Fibroblast of the aortic adventitia (primary cell): ENCODE data around the gene STARD10. TPM values are rescaled to one million over a fixed set of nuclear protein-coding genes. Genes with fewer than 3 reads are reported as not detected.

Experiments used
- DNase-seq: peaks from one replicate; pipeline ENCODE4 v3.0.0-alpha.2; 2010; ENCODE audit warnings: low read depth
- H3K4me3 ChIP-seq: 2 replicates; pipeline ENCODE4 v1.5.1; 2011; ENCODE audit warnings: low read depth, mild to moderate bottlenecking, control low read depth, low read length, moderate library complexity
- CTCF ChIP-seq: IDR thresholded peaks from 2 replicates; pipeline ENCODE4 v1.5.1; 2011; ENCODE audit warnings: mild to moderate bottlenecking, low read length, control low read depth, inconsistent platforms; ENCODE audit not compliant: insufficient read depth
- total RNA-seq: library from RNA; depleted of rRNA; stranded (reverse); fragments of >200 nt; gene quantifications from 2 replicates; pipeline ENCODE4 v1.2.3, GENCODE V29; 2012; ENCODE audit warnings: low replicate concordance

STARD10 gene
- total RNA-seq, 1 donor = 21.4 TPM

DNA sequence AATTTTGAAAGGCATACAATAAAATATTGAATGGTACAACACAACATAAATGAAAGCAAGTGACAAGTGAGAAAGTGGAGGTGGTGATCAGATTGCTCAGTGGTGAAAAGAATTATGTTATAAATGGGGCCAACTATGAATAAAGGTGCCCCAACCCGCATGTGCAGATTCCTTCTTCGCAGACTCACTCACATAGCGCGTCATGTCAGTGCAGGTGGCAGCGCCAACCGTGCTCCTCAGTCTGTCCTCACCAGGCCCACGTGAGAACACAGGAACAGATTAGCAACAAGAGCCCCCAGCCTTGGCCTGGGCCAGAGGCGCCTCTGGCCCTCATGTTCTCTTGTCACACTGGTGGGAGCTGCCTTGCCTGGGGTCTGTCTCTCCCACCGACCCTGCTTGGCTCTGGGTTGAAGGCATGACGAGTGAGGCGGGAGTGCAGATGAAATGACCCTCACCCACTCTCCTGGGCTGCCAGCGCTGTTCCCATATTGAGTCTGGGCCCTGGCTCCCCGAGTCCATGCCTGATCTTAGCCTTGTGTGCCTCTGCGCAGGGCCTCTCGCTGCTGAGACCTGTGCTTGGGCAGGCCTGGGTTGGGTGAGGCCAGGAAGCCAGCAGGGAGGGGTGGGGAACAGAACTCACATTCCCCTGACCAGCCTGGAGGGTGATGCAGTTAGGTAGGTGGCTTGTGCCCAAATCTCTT, 26.7 kb upstream of the STARD10 start:
- DNase-seq = no peak
- no peak for TF ChIP-seq CTCF
- H3K4me3 ChIP-seq = no peak overlapping the region

DNA sequence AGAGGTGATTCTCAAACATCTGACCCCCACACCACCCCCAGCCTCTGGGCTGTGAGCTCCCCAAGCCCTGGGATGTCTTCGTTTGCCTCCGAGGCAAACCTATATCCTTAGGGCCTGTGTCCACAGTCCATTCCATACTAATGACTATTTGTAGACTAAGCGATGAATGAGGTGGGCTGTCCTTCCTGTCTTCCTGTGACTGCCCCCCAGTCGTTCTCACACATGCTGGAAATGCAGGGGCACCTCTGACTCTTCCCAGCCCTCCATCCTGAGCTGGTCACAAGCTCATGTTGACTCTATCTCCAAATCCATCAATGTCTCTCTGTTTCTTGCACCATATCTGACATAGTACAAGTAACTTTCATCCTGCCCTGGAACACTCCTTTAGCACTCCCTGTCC, 25.1 kb upstream of the STARD10 start:
- no peak for TF ChIP-seq CTCF
- DNase-seq = no peak
- H3K4me3 ChIP-seq = no peak overlapping the region

DNA sequence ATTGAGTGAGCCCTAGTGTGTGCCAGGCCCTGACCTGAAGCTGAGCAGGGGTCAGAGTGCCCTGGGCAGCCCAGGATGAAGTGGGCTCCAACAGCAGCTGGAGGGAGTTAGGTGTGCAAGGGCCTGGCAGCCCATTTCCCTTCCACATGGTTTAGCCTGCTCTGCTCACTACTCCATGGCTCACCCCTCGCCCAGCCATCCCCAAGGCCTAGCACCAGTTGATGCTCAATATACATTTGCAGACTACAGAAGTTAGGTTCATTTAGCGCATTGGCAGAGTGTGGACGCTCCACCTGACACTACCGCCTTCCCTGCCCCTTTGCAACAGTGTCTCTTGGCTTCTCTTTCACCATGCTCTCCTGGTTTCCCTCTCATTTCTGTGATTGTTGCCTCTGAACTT, 24.1 kb upstream of the STARD10 start:
- H3K4me3 ChIP-seq = no peak overlapping the region
- no peak for DNase-seq
- TF ChIP-seq CTCF = no peak

GRCh38 chr11:72816404-72816990, 22.6 kb upstream of the STARD10 start:
- TF ChIP-seq CTCF = no peak
- DNase-seq = no peak

DNA sequence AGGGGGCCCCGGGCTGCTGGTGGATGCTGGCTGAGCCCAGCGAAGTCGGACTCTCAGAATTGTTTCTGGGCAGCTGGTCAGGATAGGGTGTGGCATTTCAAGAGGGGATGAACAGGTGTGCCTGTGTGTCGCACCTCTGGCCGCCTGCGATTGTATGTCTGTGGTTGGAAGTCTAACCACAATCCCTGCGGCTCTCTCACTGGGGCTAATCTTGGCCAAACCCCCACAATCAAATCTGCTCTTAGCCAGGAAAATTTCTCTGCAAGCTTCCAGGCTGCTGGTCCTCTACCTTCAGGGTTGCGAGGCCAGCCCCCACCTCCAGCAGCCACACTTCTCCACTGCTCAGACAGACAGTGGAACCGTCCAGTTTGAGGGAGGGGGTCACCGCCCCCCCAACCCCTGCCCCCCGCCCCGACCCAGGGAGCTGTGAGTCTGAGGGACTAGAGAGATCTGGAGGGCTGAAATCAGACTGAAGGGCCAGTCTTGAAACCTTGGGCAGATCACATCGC, 21.3 kb upstream of the STARD10 start:
- H3K4me3 ChIP-seq = peak overlapping the region; percentile 90
- no peak for DNase-seq
- no peak for TF ChIP-seq CTCF

More at GRCh38 chr11:72816404-72816990, 22.6 kb upstream of the STARD10 start:
- H3K4me3 ChIP-seq = no peak overlapping the region

GRCh38 chr11:72814286-72815109, 20.7 kb upstream of the STARD10 start, which contains the start of gene ATG16L2:
Gene ATG16L2, plus strand, starts transcription at chr11:72814411. Its CDS starts 35 bp downstream, at chr11:72814446.
- DNase-seq = peak; percentile 78
- H3K4me3 ChIP-seq = peak within 1 kb of the TSS; percentile 90
- peak; percentile 13 for TF ChIP-seq CTCF
